MM.1S (cell line): ENCODE results near the gene MSH4.
"Not testable (repeated sequence)": the region's sequence is repeated elsewhere in the genome, so short reads cannot be mapped to it uniquely, and the experiment has no call there.

Experiments used
- DNase-seq: peaks from one replicate; pipeline ENCODE4 v3.0.0-alpha.2; 2015
- H2AFZ ChIP-seq: fragments of 300-600 bp; sonication (generic); 2 replicates; pipeline ENCODE4 v1.6.0; 2016; ENCODE audit warnings: antibody characterized with exemption, low read length
- H3F3A ChIP-seq: fragments of 300-600 bp; sonication (generic); 2 replicates; pipeline ENCODE4 v1.6.1; 2016; ENCODE audit warnings: mild to moderate bottlenecking, antibody characterized with exemption, low read length, moderate library complexity, mixed read lengths; ENCODE audit not compliant: insufficient read depth
- H3K27ac ChIP-seq: fragments of 300-600 bp; sonication (generic); 2 replicates; pipeline ENCODE4 v1.5.1; 2016; ENCODE audit warnings: mild to moderate bottlenecking, low read length
- H3K27me3 ChIP-seq: fragments of 300-600 bp; sonication (generic); replicated peaks from 2 replicates; pipeline ENCODE4 v1.6.0; 2016; ENCODE audit warnings: low read length; ENCODE audit not compliant: insufficient read depth
- H3K36me3 ChIP-seq: fragments of 300-600 bp; sonication (generic); replicated peaks from 2 replicates; pipeline ENCODE4 v1.6.1; 2016; ENCODE audit warnings: mild to moderate bottlenecking, low read length, mixed read lengths; ENCODE audit not compliant: insufficient read depth
- H3K4me1 ChIP-seq: fragments of 300-600 bp; sonication (generic); 2 replicates; pipeline ENCODE4 v1.6.1; 2016; ENCODE audit warnings: low read length, mixed read lengths
- H3K4me2 ChIP-seq: fragments of 300-600 bp; sonication (generic); 2 replicates; pipeline ENCODE4 v1.6.0; 2016; ENCODE audit warnings: low read depth, low read length
- H3K4me3 ChIP-seq: fragments of 300-600 bp; sonication (generic); 2 replicates; pipeline ENCODE4 v1.5.1; 2016; ENCODE audit warnings: low read length, mixed read lengths
- H3K79me2 ChIP-seq: fragments of 300-600 bp; sonication (generic); 2 replicates; pipeline ENCODE4 v1.6.1; 2016; ENCODE audit warnings: mixed run types, low read length, mixed read lengths
- H3K9ac ChIP-seq: fragments of 300-600 bp; sonication (generic); 2 replicates; pipeline ENCODE4 v1.6.1; 2016; ENCODE audit warnings: low read length, mixed read lengths
- H3K9me2 ChIP-seq: fragments of 300-600 bp; sonication (generic); replicated peaks from 2 replicates; pipeline ENCODE4 v1.6.1; 2016; ENCODE audit warnings: mild to moderate bottlenecking, low read length, mixed read lengths; ENCODE audit not compliant: insufficient read depth
- H3K9me3 ChIP-seq: fragments of 300-600 bp; sonication (generic); replicated peaks from 2 replicates; pipeline ENCODE4 v1.6.1; 2016; ENCODE audit warnings: mild to moderate bottlenecking, low read length, mixed read lengths; ENCODE audit not compliant: insufficient read depth
- H4K20me1 ChIP-seq: fragments of 300-600 bp; sonication (generic); 2 replicates; pipeline ENCODE4 v1.6.1; 2016; ENCODE audit warnings: mild to moderate bottlenecking, low read length, moderate library complexity, mixed read lengths; ENCODE audit not compliant: insufficient read depth
- EZH2 ChIP-seq: fragments of 300-600 bp; sonication (generic); optimal IDR thresholded peaks from 2 replicates; pipeline ENCODE3; 2017; ENCODE audit warnings: low read depth, mild to moderate bottlenecking, antibody characterized with exemption, low read length, mixed read lengths
- EZH2phosphoT487 ChIP-seq: fragments of 300-600 bp; sonication (generic); IDR thresholded peaks from 2 replicates; pipeline ENCODE4 v1.6.1; 2018; ENCODE audit warnings: antibody characterized with exemption, low read length
- TF ChIP-seq, protein P1 (sequence below): fragments of 300-600 bp; sonication (generic); IDR thresholded peaks from 2 replicates; pipeline ENCODE4 v1.5.1; 2016; ENCODE audit warnings: antibody characterized with exemption, low read length, mixed read lengths

Gene MSH4

DNA sequence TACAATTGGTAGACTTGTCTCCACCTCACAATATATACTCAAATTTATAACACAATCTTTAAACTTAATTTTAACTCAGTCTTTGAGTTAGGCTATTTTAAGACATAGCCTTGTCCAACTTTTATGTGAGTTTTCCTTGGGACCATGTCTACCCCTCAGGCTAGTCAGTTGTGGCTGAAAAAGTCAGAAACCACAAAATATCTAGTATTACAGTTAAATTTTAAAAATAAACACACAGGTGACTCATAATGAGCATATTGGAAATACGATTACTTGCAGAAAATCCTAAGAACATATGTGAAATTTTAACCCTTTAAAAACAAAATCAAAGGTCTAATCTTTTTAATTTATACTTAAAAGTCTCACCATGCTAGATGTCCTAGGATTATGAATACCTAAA, 140.4 kb downstream of the MSH4 start:
- Histone ChIP-seq H3K9me3 (no peaks in the 10 kb centered on the region), H2AFZ (no peak overlapping the region), H3K27me3 (no peaks in the 10 kb centered on the region), H3K4me3 (no peak overlapping the region), H3K4me2 (0 out of 2 replicates have a peak overlapping the region, but pooled peaks have one; percentile 8), H3K4me1 (peaks cover 5% of the 10 kb centered on the region; the same call in 1 of the 2 replicates), H3K79me2 (no peaks in the 10 kb centered on the region), H3F3A (no peaks in the 10 kb centered on the region), H4K20me1 (no peaks in the 10 kb centered on the region), H3K36me3 (no peaks in the 10 kb centered on the region), H3K9me2 (no peaks in the 10 kb centered on the region), H3K27ac (no peak overlapping the region), H3K9ac (no peak overlapping the region)
- no peak for TF ChIP-seq EZH2
- no peak for TF ChIP-seq EZH2phosphoT487
- TF ChIP-seq, protein P1, sequence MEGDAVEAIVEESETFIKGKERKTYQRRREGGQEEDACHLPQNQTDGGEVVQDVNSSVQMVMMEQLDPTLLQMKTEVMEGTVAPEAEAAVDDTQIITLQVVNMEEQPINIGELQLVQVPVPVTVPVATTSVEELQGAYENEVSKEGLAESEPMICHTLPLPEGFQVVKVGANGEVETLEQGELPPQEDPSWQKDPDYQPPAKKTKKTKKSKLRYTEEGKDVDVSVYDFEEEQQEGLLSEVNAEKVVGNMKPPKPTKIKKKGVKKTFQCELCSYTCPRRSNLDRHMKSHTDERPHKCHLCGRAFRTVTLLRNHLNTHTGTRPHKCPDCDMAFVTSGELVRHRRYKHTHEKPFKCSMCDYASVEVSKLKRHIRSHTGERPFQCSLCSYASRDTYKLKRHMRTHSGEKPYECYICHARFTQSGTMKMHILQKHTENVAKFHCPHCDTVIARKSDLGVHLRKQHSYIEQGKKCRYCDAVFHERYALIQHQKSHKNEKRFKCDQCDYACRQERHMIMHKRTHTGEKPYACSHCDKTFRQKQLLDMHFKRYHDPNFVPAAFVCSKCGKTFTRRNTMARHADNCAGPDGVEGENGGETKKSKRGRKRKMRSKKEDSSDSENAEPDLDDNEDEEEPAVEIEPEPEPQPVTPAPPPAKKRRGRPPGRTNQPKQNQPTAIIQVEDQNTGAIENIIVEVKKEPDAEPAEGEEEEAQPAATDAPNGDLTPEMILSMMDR: no peak
- peak; percentile 27 for DNase-seq

DNA sequence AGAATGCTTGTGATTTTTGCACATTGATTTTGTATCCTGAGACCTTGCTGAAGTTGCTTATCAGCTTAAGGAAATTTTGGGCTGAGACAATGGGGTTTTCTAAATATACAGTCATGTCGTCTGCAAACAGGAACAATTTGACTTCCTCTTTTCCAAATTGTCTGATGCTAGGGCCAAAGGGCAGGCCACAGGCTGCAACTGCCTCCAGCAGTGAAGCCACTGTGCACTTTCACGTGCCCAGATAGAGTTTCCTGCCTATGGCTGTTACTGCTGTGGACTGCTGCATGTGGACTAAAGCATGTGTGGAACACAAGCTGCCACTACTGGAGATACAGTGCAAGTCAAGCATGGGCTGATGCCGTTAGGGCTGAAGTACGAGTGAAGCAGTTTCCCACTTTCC, 146.4 kb downstream of the MSH4 start:
- H3K36me3 ChIP-seq, H3K27ac ChIP-seq, DNase-seq, H2AFZ ChIP-seq, H3K9me3 ChIP-seq, H3K27me3 ChIP-seq, H3K79me2 ChIP-seq, H3K9ac ChIP-seq, H4K20me1 ChIP-seq, H3K4me2 ChIP-seq, H3K4me1 ChIP-seq, H3K9me2 ChIP-seq, H3K4me3 ChIP-seq, H3F3A ChIP-seq: not testable (repeated sequence)

DNA sequence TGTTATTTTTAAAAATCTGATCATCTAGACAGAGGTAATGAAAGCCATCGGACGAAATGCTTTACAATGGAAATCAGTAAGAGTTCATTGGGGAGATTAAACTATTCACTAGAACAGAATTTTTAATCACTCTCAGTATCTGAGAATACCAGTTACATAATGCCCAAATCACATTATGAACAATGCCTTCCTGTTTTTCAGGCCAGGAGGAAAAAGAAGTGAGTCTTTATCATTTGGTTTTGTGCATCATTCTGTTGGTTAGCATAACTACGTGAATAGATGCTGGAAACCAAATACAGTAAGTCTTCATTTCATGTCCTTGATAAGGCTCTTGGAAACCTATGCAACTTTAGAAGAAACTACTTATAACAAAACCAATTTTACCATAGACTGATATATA, 153.5 kb downstream of the MSH4 start:
- Histone ChIP-seq H3K9me3 (no peaks in the 10 kb centered on the region), H3K36me3 (no peaks in the 10 kb centered on the region), H3K4me2 (no peak overlapping the region), H3K27me3 (no peaks in the 10 kb centered on the region), H3K4me1 (no peaks in the 10 kb centered on the region), H3K9ac (no peak overlapping the region), H3K9me2 (no peaks in the 10 kb centered on the region), H3K4me3 (no peak overlapping the region), H3K79me2 (no peaks in the 10 kb centered on the region), H3F3A (no peaks in the 10 kb centered on the region), H2AFZ (no peak overlapping the region), H3K27ac (no peak overlapping the region), H4K20me1 (no peaks in the 10 kb centered on the region)
- TF ChIP-seq EZH2 (no peak), EZH2phosphoT487 (no peak)
- TF ChIP-seq, protein P1: no peak
- DNase-seq: no peak

DNA sequence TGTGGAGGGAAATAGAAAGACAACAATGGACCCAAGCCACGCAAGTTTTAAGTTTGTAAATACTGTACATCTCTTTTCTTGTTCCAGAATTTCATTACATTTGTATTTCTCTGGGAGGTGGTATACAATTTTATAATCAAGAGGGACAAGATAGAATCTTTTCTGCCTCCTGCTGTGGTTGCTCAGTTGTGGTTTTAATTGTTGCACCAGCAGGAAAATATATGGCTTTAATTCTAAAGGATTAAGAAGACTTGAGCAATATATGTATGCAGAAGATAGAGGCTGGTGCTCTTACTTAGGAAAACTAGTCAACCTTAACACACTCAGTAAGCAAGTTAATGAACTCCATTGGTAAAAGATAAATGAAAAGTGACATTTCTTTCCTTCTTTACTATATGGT, 155.3 kb downstream of the MSH4 start:
- H3K27me3 ChIP-seq: no peaks in the 10 kb centered on the region
- no peaks in the 10 kb centered on the region for H4K20me1 ChIP-seq
- TF ChIP-seq, protein P1: no peak
- no peak for TF ChIP-seq EZH2
- TF ChIP-seq EZH2phosphoT487: no peak
- no peak overlapping the region for H3K9ac ChIP-seq
- H3F3A ChIP-seq: no peaks in the 10 kb centered on the region
- H3K9me3 ChIP-seq: no peaks in the 10 kb centered on the region
- no peaks in the 10 kb centered on the region for H3K4me1 ChIP-seq
- H3K79me2 ChIP-seq: no peaks in the 10 kb centered on the region
- no peak overlapping the region for H2AFZ ChIP-seq
- H3K36me3 ChIP-seq: no peaks in the 10 kb centered on the region
- H3K4me3 ChIP-seq: no peak overlapping the region
- no peak for DNase-seq
- H3K27ac ChIP-seq: no peak overlapping the region
- no peaks in the 10 kb centered on the region for H3K9me2 ChIP-seq
- no peak overlapping the region for H3K4me2 ChIP-seq
